HCT116 (cell line): ENCODE results near the gene USP15. TPM values are rescaled to one million over a fixed set of nuclear protein-coding genes. Genes with fewer than 3 reads are reported as not detected.

Source experiments
- ATAC-seq: fragments of 200-7000 bp; cut with Tn5 transposase; 2 replicates; pipeline ENCODE4 v1.9.1; 2020; ENCODE audit warnings: mild to moderate bottlenecking, moderate library complexity
- BruUV-seq: library from RNA; stranded (reverse); fragments of 400-500 nt; replicated peaks from 2 replicates; lab custom pipeline; 2021; lab: Mats Ljungman, UMichigan
- CTCF ChIA-PET: fragments of 300-600 bp; sonication (Branson Sonifier 250); formaldehyde crosslinking; loops from one replicate; lab custom pipeline; 2021; ENCODE audit warnings: antibody characterized with exemption; lab: Charles Lee
- POLR2A ChIA-PET: fragments of 300-600, 350-600 bp; sonication (Branson Sonifier 250); formaldehyde crosslinking; loops from one replicate; lab custom pipeline; 2021; ENCODE audit warnings: antibody characterized with exemption; lab: Charles Lee
- RAD21 ChIA-PET, 2 experiments: fragments of 300-600 bp; sonication (Branson Sonifier 250); formaldehyde crosslinking; loops; one replicate each; lab custom pipeline; 2023; ENCODE audit warnings: low total read pairs in 2 of 2; ENCODE audit not compliant: uncharacterized antibody in 2 of 2, unreplicated experiment in 2 of 2, low non-redundant PET in 1 of 2; lab: Charles Lee
- DNase-seq: peaks from one replicate; pipeline ENCODE4 v3.0.0-alpha.2; 2010; ENCODE audit warnings: low read depth, low spot score
- H2AFZ ChIP-seq: fragments of 200-600 bp; shearing (Covaris generic), sonication (generic); 2 replicates; pipeline ENCODE4 v1.6.1; 2017; ENCODE audit warnings: low read depth, mixed run types, mixed read lengths, antibody characterized with exemption, low read length; ENCODE audit not compliant: poor library complexity, severe bottlenecking
- H3K27ac ChIP-seq: 2 replicates; pipeline ENCODE4 v1.5.1; 2012; ENCODE audit warnings: low read depth, low read length
- H3K27me3 ChIP-seq: fragments of 200-600 bp; sonication (generic); 2 replicates; pipeline ENCODE4 v1.6.1; 2016; ENCODE audit warnings: mixed run types, low read length, mixed read lengths; ENCODE audit not compliant: insufficient read depth
- H3K36me3 ChIP-seq, 2 experiments: fragments of 200-500 bp in 1 of 2; fragments of 200-600 bp in 1 of 2; sonication (Bioruptor generic) in 1 of 2; sonication (generic) in 1 of 2; 2 replicates each; pipeline versions ENCODE4 v1.5.1 to v1.6.1; 2014 to 2016; ENCODE audit warnings: low read length in 2 of 2, inconsistent platforms in 1 of 2, mixed read lengths in 1 of 2, mixed run types in 1 of 2; ENCODE audit not compliant: insufficient read depth in 2 of 2, control insufficient read depth in 1 of 2
- H3K4me1 ChIP-seq, 2 experiments: fragments of 200-600 bp in 1 of 2; sonication (generic) in 1 of 2; 2 replicates each; pipeline versions ENCODE4 v1.5.1 to v1.6.1; 2012 to 2017; ENCODE audit warnings: low read length in 2 of 2, inconsistent platforms in 1 of 2, mild to moderate bottlenecking in 1 of 2, mixed read lengths in 1 of 2, mixed run types in 1 of 2, moderate library complexity in 1 of 2; ENCODE audit not compliant: insufficient read depth in 2 of 2, control insufficient read depth in 1 of 2
- H3K4me2 ChIP-seq: fragments of 200-600 bp; sonication (generic); 2 replicates; pipeline ENCODE4 v1.6.1; 2017; ENCODE audit warnings: mixed run types, low read length, mixed read lengths
- H3K4me3 ChIP-seq, 2 experiments: fragments of 200-600 bp in 1 of 2; sonication (generic) in 1 of 2; replicated peaks in 1 of 2; 2 replicates each; pipeline ENCODE4 v1.5.1; 2011 to 2016; ENCODE audit warnings: low read length in 2 of 2, control low read depth in 1 of 2, low read depth in 1 of 2, mild to moderate bottlenecking in 1 of 2, mixed read lengths in 1 of 2, mixed run types in 1 of 2
- H3K79me2 ChIP-seq: fragments of 200-600 bp; sonication (generic); 2 replicates; pipeline ENCODE4 v1.6.1; 2017; ENCODE audit warnings: mild to moderate bottlenecking, mixed run types, low read length, moderate library complexity, mixed read lengths; ENCODE audit not compliant: insufficient read depth
- H3K9ac ChIP-seq: fragments of 200-600 bp; sonication (generic); 2 replicates; pipeline ENCODE4 v1.6.1; 2016; ENCODE audit warnings: low read length, mixed read lengths
- H3K9me2 ChIP-seq: fragments of 200-600 bp; sonication (generic), shearing (Covaris generic); 2 replicates; pipeline ENCODE4 v1.6.1; 2017; ENCODE audit warnings: mixed run types, mild to moderate bottlenecking, moderate library complexity; ENCODE audit not compliant: insufficient read depth
- H3K9me3 ChIP-seq, 2 experiments: fragments of 200-500 bp in 1 of 2; fragments of 200-600 bp in 1 of 2; sonication (Bioruptor generic) in 1 of 2; sonication (generic) in 1 of 2; 2 replicates each; pipeline ENCODE4 v1.6.1; 2014 to 2017; ENCODE audit warnings: low read length in 2 of 2, mixed read lengths in 2 of 2, inconsistent platforms in 1 of 2, low read depth in 1 of 2, mild to moderate bottlenecking in 1 of 2, mixed run types in 1 of 2, moderate library complexity in 1 of 2; ENCODE audit not compliant: control insufficient read depth in 1 of 2, insufficient read depth in 1 of 2
- H4K20me1 ChIP-seq: fragments of 200-600 bp; sonication (generic), shearing (Covaris generic); 2 replicates; pipeline ENCODE4 v1.6.1; 2017; ENCODE audit warnings: mixed run types, mild to moderate bottlenecking, moderate library complexity; ENCODE audit not compliant: insufficient read depth
- CEBPB ChIP-seq: IDR thresholded peaks from 2 replicates; pipeline ENCODE4 v1.6.1; 2012; ENCODE audit warnings: low read depth
- EZH2phosphoT487 ChIP-seq: fragments of 200-600 bp; IDR thresholded peaks from 2 replicates; pipeline ENCODE4 v1.6.1; 2018; ENCODE audit warnings: antibody characterized with exemption, borderline replicate concordance
- POLR2A ChIP-seq: IDR thresholded peaks from 2 replicates; pipeline ENCODE4 v1.7.0; 2011; ENCODE audit warnings: borderline replicate concordance; ENCODE audit not compliant: insufficient read depth, insufficient read length; ENCODE audit errors: extremely low read depth
- POLR2AphosphoS5 ChIP-seq: IDR thresholded peaks from 2 replicates; pipeline ENCODE4 v1.6.1; 2011; ENCODE audit warnings: mild to moderate bottlenecking, low read depth, low read length, moderate library complexity
- SP1 ChIP-seq: IDR thresholded peaks from 2 replicates; pipeline ENCODE4 v1.6.1; 2012; ENCODE audit warnings: low read depth
- SRF ChIP-seq: IDR thresholded peaks from 2 replicates; pipeline ENCODE4 v1.6.1; 2012; ENCODE audit warnings: low read depth
- TCF7L2 ChIP-seq: IDR thresholded peaks from 2 replicates; pipeline ENCODE4 v1.7.0; 2011; ENCODE audit warnings: borderline replicate concordance, inconsistent platforms; ENCODE audit not compliant: insufficient read depth, insufficient read length; ENCODE audit errors: extremely low read depth
- YY1 ChIP-seq: IDR thresholded peaks from 2 replicates; pipeline ENCODE4 v1.6.1; 2011; ENCODE audit warnings: low read length, low read depth, moderate library complexity, mild to moderate bottlenecking; ENCODE audit not compliant: insufficient replicate concordance; ENCODE audit errors: extremely low read depth
- ZFX ChIP-seq: fragments of 450-650 bp; IDR thresholded peaks from 2 replicates; pipeline ENCODE4 v1.6.1; 2017
- intact Hi-C: fragments of 100-400 bp; cut with micrococcal nuclease; formaldehyde crosslinking; loops from 2 replicates; pipeline ENCODE4 v1.10.0; 2022
- total RNA-seq: library from RNA; stranded (reverse); gene quantifications from one replicate; pipeline ENCODE4 v1.2.1, GENCODE V29; 2021; ENCODE audit not compliant: unreplicated experiment
- TF ChIP-seq, protein P1 (sequence below), 3 experiments: fragments of 200-600 bp in 1 of 3; sonication (generic) in 1 of 3; IDR thresholded peaks in 2 of 3; conservative IDR thresholded peaks in 1 of 3; 2 replicates each; pipeline ENCODE4 v1.5.1; 2012 to 2017; ENCODE audit warnings: low read depth in 2 of 3, low read length in 2 of 3, antibody characterized with exemption in 1 of 3, borderline replicate concordance in 1 of 3, control low read depth in 1 of 3, mild to moderate bottlenecking in 1 of 3, mixed read lengths in 1 of 3, mixed run types in 1 of 3, moderate library complexity in 1 of 3; ENCODE audit not compliant: insufficient read depth in 1 of 3
- TF ChIP-seq, protein P2 (sequence below): IDR thresholded peaks from 2 replicates; pipeline ENCODE4 v1.6.1; 2012

USP15 gene
- total RNA-seq, 1 experiment from 2014 or later, result 49.5 TPM

- no peaks in the 10 kb centered on the region for H3K4me1 ChIP-seq
- RAD21 ChIA-PET, result no interaction called here
- TF ChIP-seq TCF7L2 (no peak), YY1 (no peak), SP1 (no peak), POLR2A (no peak), POLR2AphosphoS5 (no peak), ZFX (no peak), SRF (no peak)
- TF ChIP-seq, all 23 proteins: peak for 0
- no TSS peak for BruUV-seq
- CTCF ChIA-PET, result no interaction called here
- H3K27me3 ChIP-seq, result no peaks in the 10 kb centered on the region
- no peaks in the 10 kb centered on the region for H3K9me2 ChIP-seq
- H3K79me2 ChIP-seq, result 0 out of 2 replicates have a peak, but pooled peaks cover 16% of the 10 kb centered on the region
- intact Hi-C loops, result no loop called here
- no peak overlapping the region for H3K27ac ChIP-seq
- H3K36me3 ChIP-seq, result no peaks in the 10 kb centered on the region
- POLR2A ChIA-PET, result no interaction called here
- no peak for DNase-seq
- H3K9ac ChIP-seq, result no peak overlapping the region
- H3K4me2 ChIP-seq, result no peak overlapping the region
- no peak for ATAC-seq
- no peak overlapping the region for H2AFZ ChIP-seq
- no peaks in the 10 kb centered on the region for H4K20me1 ChIP-seq
- H3K4me3 ChIP-seq, result no peak overlapping the region
- no peaks in the 10 kb centered on the region for H3K9me3 ChIP-seq
Observed at GRCh38 chr12:62371661-62372060, 111.5 kb downstream of the USP15 start.

DNA sequence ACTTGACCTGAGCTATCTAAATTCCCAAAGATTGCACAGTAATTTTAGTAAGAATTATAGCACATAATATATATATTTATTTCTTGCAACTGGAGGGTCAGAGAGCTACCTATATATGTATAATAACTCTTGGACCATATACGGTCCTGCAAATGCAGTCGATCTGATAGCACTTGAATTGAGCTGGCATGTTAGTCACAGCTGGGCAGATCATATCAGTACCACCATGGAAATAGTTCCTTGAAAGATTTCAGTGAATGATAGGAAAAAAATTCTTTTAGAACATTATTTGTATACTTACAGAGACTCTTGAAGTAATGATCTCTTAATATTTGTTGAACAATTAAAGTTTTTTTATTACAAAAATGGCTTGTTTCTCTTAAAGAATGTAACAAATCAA, 111.9 kb downstream of the USP15 start:
- Histone ChIP-seq H3K27me3 (no peaks in the 10 kb centered on the region), H3K9me2 (no peaks in the 10 kb centered on the region), H3K27ac (no peak overlapping the region), H3K36me3 (no peaks in the 10 kb centered on the region), H3K9me3 (no peaks in the 10 kb centered on the region), H3K9ac (no peak overlapping the region), H3K4me2 (no peak overlapping the region), H3K4me3 (no peak overlapping the region), H3K4me1 (no peaks in the 10 kb centered on the region), H2AFZ (no peak overlapping the region), H4K20me1 (no peaks in the 10 kb centered on the region), H3K79me2 (0 out of 2 replicates have a peak, but pooled peaks cover 16% of the 10 kb centered on the region)
- POLR2A ChIA-PET, result no interaction called here
- TF ChIP-seq, protein P1, sequence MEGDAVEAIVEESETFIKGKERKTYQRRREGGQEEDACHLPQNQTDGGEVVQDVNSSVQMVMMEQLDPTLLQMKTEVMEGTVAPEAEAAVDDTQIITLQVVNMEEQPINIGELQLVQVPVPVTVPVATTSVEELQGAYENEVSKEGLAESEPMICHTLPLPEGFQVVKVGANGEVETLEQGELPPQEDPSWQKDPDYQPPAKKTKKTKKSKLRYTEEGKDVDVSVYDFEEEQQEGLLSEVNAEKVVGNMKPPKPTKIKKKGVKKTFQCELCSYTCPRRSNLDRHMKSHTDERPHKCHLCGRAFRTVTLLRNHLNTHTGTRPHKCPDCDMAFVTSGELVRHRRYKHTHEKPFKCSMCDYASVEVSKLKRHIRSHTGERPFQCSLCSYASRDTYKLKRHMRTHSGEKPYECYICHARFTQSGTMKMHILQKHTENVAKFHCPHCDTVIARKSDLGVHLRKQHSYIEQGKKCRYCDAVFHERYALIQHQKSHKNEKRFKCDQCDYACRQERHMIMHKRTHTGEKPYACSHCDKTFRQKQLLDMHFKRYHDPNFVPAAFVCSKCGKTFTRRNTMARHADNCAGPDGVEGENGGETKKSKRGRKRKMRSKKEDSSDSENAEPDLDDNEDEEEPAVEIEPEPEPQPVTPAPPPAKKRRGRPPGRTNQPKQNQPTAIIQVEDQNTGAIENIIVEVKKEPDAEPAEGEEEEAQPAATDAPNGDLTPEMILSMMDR (IDR thresholded peaks at IDR 0.05 in 2 of 3, conservative IDR thresholded peaks at IDR 0.05 in 1 of 3; ENCODE audit: borderline replicate concordance in 1 of 3, insufficient read depth in 1 of 3, low read depth in 2 of 3, low read length in 2 of 3), result no peak
- no peak for TF ChIP-seq EZH2phosphoT487
- TF ChIP-seq, protein P2, sequence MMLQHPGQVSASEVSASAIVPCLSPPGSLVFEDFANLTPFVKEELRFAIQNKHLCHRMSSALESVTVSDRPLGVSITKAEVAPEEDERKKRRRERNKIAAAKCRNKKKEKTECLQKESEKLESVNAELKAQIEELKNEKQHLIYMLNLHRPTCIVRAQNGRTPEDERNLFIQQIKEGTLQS, result no peak
- TF ChIP-seq TCF7L2, result no peak
- no peak for TF ChIP-seq CEBPB
- DNase-seq, result no peak
- CTCF ChIA-PET, result no interaction called here
- BruUV-seq, result no TSS peak
- RAD21 ChIA-PET, result no interaction called here
- intact Hi-C loops, result no loop called here
- ATAC-seq, result no peak
